Measurements from ENCODE around the gene TNNT2.

The TNNT2 gene

GRCh38 chr1:201356701-201357100 lies 20.8 kb downstream of the TNNT2 start:
- DNase-seq (ENCODE audit: low read depth in 2 of 2), result no peak

- no peak for DNase-seq (ENCODE audit: low read depth in 2 of 2)
These were observed 21.2 kb downstream of the TNNT2 start for GRCh38 chr1:201356236-201356635.

GRCh38 chr1:201355471-201355870 lies 22.0 kb downstream of the TNNT2 start:
- DNase-seq (ENCODE audit: low read depth in 2 of 2), result no peak

DNA sequence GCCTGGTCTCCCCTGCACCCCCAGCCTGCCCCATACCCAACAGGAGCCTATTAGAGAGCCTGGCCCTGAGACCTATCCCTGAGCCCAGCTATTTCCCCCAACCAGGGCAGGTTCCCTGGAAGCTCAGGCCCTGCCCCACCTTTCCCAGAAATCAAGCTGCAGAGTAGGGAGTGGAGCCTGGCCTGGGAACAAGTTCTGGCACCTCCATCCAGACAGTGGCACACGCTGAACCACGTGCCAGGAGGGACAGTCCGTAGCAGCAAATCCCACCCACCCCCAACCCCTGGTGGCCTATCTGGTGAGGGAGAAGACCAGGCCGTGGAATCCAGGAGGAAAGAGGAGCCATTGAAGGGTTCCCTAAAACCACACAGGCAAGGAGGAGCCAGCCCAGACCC lies 22.6 kb downstream of the TNNT2 start:
- DNase-seq (ENCODE audit: low read depth in 2 of 2), result no peak

GRCh38 chr1:201354151-201354900 lies 23.2 kb downstream of the TNNT2 start:
- DNase-seq (ENCODE audit: low read depth in 2 of 2), result no peak

DNA sequence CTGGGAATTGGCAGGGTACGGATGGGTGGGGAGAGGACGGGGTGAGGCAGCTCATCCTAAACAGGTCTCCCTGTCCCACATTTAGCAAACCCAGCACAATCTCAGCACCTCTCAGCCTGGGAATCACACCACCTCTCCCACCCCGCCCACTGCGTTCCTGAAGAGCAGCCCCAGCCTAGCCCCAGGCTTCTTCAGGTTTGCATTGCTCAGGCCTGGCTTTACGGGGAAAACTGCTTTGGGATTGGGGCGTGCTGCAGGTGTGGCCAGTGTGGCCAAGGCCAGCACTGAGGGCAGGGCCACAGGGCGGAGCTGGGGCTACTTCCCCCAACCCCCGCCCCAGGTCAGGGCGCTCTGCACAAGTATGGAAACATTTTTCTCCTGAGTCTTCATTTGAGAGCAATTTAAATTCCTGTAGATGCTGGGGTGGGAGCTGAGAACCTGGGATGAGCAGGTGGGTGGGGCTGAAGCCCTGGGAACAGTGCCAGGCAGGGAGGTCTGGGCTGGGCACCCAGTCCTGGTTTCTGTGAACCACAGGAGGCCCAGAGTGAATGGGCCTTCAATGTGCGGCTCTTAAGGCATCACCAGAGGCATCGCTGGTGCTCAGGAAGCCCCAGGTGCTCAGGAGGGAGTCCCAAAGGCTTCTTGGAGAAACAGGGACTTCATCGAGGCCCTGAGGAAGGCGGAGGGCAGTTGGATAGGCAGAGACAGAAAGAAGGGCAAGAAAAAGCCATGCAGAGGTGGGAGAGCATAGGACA lies 24.1 kb downstream of the TNNT2 start:
- DNase-seq (ENCODE audit: low read depth in 2 of 2), result no peak

- no peak for DNase-seq (ENCODE audit: low read depth in 2 of 2)
These were observed 25.9 kb downstream of the TNNT2 start for GRCh38 chr1:201351617-201352016.

- no peak for DNase-seq (ENCODE audit: low read depth in 2 of 2)
These were observed 26.6 kb downstream of the TNNT2 start for GRCh38 chr1:201350884-201351283.

- no peak for DNase-seq (ENCODE audit: low read depth in 2 of 2)
These were observed 27.1 kb downstream of the TNNT2 start for GRCh38 chr1:201350361-201350725.

DNA sequence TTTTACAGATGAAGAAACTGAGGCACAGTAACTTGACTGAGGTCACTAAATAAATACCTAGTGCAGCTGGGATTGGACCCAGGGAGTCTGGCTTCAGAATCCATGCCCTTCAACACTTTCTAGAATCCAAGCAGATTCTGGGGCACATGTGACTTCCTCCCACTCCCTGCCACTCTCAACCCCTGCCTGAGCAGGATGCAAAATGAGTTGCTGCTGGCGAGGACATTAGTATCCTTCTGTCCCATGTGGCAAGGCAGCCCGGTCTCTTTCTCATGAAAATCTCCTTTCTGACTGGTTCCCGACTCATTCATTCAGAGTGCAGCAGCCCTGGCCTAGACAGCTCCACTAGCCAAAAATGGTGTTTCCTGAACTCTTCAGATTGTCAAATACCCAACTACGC lies 28.4 kb downstream of the TNNT2 start:
- DNase-seq (ENCODE audit: low read depth in 2 of 2), result no peak

- no peak for DNase-seq (ENCODE audit: low read depth in 2 of 2)
These were observed 29.3 kb downstream of the TNNT2 start for GRCh38 chr1:201348211-201348566.

GRCh38 chr1:201347498-201348210 lies 29.8 kb downstream of the TNNT2 start:
- no peak for DNase-seq (ENCODE audit: low read depth in 2 of 2)

DNA sequence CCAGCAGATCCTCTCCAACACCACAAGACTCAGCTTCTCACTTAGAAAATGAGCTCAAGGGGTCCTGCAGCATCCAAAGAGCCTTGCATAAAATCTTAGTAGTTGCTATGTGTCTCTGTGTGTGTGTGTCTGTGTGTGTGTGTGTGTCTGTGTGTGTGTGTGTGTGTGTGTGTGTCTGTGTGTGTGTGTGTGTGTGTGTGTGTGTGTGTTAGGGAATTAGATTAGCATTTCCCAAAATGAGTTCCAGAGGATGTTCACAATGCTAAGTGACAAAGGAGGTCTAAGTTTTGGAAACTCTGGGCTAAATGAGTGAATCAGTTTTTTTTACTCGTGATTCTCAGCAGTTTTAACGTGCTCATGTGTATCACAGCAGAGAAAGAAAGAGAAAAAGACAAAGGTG lies 30.5 kb downstream of the TNNT2 start:
- DNase-seq (ENCODE audit: low read depth in 2 of 2), result no peak

DNA sequence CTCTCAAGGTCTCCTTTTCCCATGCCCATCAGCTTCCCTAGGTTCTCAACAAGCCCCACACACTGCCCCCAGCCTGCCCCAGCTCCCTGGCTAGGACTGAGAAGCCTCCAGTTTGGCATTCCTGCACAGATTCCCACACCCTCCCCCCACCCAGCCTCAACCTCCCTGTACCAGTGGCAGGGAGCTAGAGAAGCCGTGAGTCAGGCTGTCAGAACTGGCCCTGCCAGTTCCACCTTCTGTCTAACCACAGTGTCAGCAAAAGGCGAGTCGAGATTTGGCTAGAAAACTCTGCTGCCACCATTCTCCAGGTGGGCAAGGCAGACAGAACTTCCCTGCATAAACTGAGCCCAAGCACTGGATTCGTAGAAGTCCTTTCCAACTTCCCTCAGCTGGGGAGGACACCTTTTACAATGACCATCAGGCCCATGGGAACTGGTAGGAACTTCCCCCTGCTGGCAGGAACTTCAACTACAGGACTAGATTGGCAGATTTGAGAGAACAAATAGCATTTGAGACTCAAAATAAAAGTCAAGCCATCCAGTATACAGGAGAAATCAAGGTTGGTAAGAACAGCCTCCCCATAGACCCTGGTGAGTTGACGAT lies 31.0 kb downstream of the TNNT2 start:
- DNase-seq (ENCODE audit: low read depth in 2 of 2), result no peak

DNA sequence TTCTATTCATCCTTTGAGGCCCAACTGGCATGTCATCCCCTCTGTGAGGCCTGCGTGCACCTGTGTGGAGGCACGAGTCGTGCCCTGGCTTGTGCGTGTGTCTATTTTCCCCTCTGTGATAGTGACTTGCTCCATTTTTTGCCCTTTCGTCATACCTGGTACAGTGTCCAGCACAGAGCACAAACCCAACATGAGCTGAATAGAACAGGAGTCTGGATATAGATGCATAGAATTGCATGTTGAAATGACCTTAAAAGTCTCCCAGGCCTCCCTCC lies 32.5 kb downstream of the TNNT2 start:
- no peak for DNase-seq (ENCODE audit: low read depth in 2 of 2)

- DNase-seq (ENCODE audit: low read depth in 2 of 2), result no peak
These were observed 33.0 kb downstream of the TNNT2 start for GRCh38 chr1:201344206-201345080.

DNA sequence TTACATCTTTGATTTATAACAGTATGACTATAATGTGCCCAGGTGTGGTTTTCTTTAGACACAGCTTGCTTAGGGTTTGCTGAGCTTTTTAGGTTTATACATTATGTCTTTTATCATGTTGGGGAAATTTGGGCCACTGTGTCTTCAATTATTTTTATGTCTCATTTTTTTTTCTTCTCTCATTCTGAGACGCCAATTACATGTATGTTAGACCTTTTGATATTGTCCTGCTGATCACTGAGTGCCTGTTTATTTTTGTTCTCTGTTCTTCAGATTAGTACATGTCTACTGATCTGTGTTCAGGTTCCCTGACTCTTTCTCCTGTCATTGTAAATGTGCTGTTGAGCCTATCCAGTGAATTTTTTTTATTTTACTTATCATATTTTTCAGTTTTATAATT lies 36.1 kb downstream of the TNNT2 start:
- DNase-seq (ENCODE audit: low read depth in 2 of 2), result no peak

DNA sequence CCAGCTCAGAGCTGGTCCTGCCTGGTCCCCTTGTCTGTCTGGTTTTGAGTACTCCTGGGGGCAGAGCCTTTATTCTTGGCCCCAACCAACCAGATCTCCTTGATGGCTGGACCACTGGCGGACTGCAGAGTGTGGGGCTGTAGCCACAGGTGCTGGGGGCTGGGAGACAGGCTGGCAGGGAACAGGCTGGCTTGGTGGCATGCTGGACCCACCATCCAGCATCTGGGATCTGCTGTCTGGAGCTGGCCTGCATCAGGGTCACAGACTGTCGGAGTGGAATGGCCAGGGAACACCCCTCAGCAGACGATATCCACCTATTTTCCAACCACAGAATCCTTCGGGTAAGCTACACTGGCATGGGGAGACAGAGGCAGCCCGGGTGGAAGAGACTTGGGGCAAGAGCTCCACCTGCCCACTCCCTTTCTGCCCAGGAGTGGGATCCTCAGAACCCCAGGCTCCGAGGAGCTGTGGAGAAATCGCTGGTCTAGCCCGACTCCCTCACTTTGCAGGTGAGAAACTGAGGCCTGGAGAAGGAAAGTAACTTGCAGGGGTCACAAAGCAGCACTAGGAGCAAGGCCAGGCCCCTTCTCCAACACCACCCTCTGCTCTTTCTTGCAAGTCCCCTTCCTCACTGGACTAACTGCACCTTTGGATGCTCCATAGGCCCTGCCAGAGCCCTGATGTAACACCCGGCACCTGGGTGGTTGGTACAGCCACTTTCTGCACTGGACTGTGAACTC lies 40.6 kb downstream of the TNNT2 start:
- no peak for DNase-seq (ENCODE audit: low read depth in 2 of 2)

DNA sequence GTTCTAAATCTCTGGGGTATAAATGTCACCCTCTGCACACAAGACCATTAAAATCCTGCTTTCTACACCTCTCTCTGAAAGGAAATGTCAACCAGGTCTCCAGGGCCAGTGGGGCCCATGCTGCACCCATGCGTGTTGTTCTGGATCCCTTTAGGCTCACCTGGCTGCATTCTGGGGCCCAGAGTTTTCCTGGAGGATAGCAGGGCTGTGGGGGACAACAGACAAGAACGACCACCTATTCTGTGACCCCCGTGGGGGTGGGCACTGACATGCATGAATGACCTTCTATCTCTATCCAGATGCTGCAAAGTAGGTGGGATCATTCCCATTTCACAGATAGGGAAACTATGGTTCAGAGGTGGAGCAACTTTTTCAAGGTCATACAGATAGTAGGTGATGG lies 41.6 kb downstream of the TNNT2 start:
- no peak for DNase-seq (ENCODE audit: low read depth in 2 of 2)

DNA sequence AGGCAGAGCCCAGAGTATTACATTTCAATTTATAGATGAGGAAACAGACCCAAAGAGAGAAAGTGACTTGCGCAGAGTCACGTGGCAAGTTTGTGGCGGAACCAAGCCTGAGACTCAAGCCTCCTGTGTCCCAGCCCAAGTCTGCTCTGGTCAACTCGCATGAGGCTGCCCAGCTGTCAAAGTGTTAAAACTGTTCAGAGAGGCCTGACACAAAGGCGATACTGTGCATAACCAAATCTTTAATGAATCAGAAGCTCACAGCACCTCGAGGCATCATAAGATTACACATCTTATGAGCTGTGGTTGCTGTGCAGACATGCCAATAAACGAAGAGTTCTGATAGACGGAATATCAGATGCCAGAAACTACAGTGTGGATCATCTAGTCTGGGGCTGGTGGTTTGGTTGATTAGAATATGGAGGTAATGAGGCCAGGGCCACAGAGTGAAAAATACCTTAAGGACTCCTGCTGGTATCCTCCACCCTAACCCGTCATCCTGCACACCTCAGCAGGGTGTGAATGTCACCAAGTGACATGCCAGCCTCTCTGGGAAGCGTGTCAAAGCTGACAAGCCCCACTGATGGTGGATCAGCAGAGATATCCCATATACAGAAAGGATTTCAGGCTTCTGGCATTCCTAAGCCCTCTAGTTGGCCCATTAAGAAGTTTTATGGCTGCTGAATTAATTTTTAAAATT lies 42.2 kb downstream of the TNNT2 start:
- DNase-seq (ENCODE audit: low read depth in 2 of 2), result no peak
